Stimulated activated CD4-positive, alpha-beta T cell treated with anti-CD3 and anti-CD28 coated beads, Interleukin-2, amount 100 ng/mL, for 4 hours (primary cell): Measurements from ENCODE around the gene OR2M5.

Experiments
- DNase-seq: peaks from one replicate; pipeline ENCODE4 v3.0.0-alpha.2; 2020; ENCODE audit warnings: low read depth

Gene OR2M5

GRCh38 chr1:248144513-248145198 is at the start of gene OR2M5:
Gene OR2M5 (plus strand): TSS chr1:248145148. CDS start chr1:248145148, 0 bp downstream.
- no peak for DNase-seq

GRCh38 chr1:248098529-248098928 is 46.4 kb upstream of the OR2M5 start:
- DNase-seq, result no peak

- DNase-seq, result no peak
Measured at GRCh38 chr1:248102847-248103246, 42.1 kb upstream of the OR2M5 start.

GRCh38 chr1:248111157-248111556 is 33.8 kb upstream of the OR2M5 start:
- no peak for DNase-seq

- no peak for DNase-seq
Measured at GRCh38 chr1:248114890-248115289, 30.1 kb upstream of the OR2M5 start.

- DNase-seq, result no peak
Measured at GRCh38 chr1:248127653-248128052, 17.3 kb upstream of the OR2M5 start.

GRCh38 chr1:248136811-248137210 is 8.1 kb upstream of the OR2M5 start:
- no peak for DNase-seq

- DNase-seq, result no peak
Measured at GRCh38 chr1:248140846-248141245, 4.1 kb upstream of the OR2M5 start.

GRCh38 chr1:248143311-248143710 is 1.6 kb upstream of the OR2M5 start:
- DNase-seq, result no peak

GRCh38 chr1:248152056-248152827 is 7.3 kb downstream of the OR2M5 start:
- no peak for DNase-seq

GRCh38 chr1:248155927-248156326 is 11.0 kb downstream of the OR2M5 start:
- no peak for DNase-seq

- no peak for DNase-seq
Measured at GRCh38 chr1:248158758-248159157, 13.8 kb downstream of the OR2M5 start.

GRCh38 chr1:248164031-248164430 is 19.1 kb downstream of the OR2M5 start:
- no peak for DNase-seq

GRCh38 chr1:248165186-248165585 is 20.2 kb downstream of the OR2M5 start:
- DNase-seq, result no peak

GRCh38 chr1:248174521-248174920 is 29.6 kb downstream of the OR2M5 start, which contains the start of gene OR2M2:
Gene OR2M2 (plus strand): TSS chr1:248174821. CDS start chr1:248179986, 5,165 bp downstream.
- DNase-seq, result no peak

GRCh38 chr1:248183996-248184395 is 39.0 kb downstream of the OR2M5 start:
- DNase-seq, result no peak

GRCh38 chr1:248187363-248187762 is 42.4 kb downstream of the OR2M5 start:
- DNase-seq, result no peak

- DNase-seq, result no peak
Measured at GRCh38 chr1:248189026-248189425, 44.1 kb downstream of the OR2M5 start.

- no peak for DNase-seq
Measured at GRCh38 chr1:248194117-248194516, 49.2 kb downstream of the OR2M5 start.
